SU-DHL-6 (cell line): ENCODE data around the gene RBM24.

ENCODE experiments used
- H2AFZ ChIP-seq: fragments of 200-600 bp; sonication (generic); 2 replicates; pipeline ENCODE4 v1.6.1; 2014; ENCODE audit warnings: low read depth, mild to moderate bottlenecking, moderate library complexity, mixed read lengths, antibody characterized with exemption, low read length; ENCODE audit not compliant: severe bottlenecking
- H3F3A ChIP-seq: fragments of 200-600 bp; shearing (Covaris generic); 2 replicates; pipeline ENCODE4 v1.6.0; 2016; ENCODE audit warnings: antibody characterized with exemption, mild to moderate bottlenecking; ENCODE audit not compliant: insufficient read depth
- H3K27ac ChIP-seq: fragments of 200-600 bp; sonication (generic); 2 replicates; pipeline ENCODE4 v1.5.1; 2016; ENCODE audit warnings: low read depth, mild to moderate bottlenecking, low read length, moderate library complexity, mixed read lengths
- H3K27me3 ChIP-seq: fragments of 200-600 bp; sonication (generic), shearing (Covaris generic); 2 replicates; pipeline ENCODE4 v1.6.0; 2014; ENCODE audit warnings: mild to moderate bottlenecking, low read length
- H3K36me3 ChIP-seq: fragments of 200-600 bp; sonication (generic); 2 replicates; pipeline ENCODE4 v1.6.1; 2014; ENCODE audit warnings: mild to moderate bottlenecking, low read length, mixed read lengths
- H3K4me2 ChIP-seq: fragments of 300-600, 200-600 bp; shearing (Covaris generic), sonication (generic); 2 replicates; pipeline ENCODE4 v1.6.0; 2014; ENCODE audit warnings: low read length, low read depth, mild to moderate bottlenecking; ENCODE audit not compliant: poor library complexity, severe bottlenecking
- H3K4me3 ChIP-seq: fragments of 200-600 bp; sonication (generic); 2 replicates; pipeline ENCODE4 v1.5.1; 2014; ENCODE audit warnings: antibody characterized with exemption, low read length, mild to moderate bottlenecking, mixed read lengths; ENCODE audit not compliant: insufficient read depth, poor library complexity, severe bottlenecking
- H3K79me2 ChIP-seq: fragments of 200-600 bp; sonication (generic); 2 replicates; pipeline ENCODE4 v1.6.1; 2014; ENCODE audit warnings: mild to moderate bottlenecking, low read length, moderate library complexity; ENCODE audit not compliant: insufficient read depth
- H3K9ac ChIP-seq: fragments of 200-600 bp; sonication (generic); 2 replicates; pipeline ENCODE4 v1.7.0; 2014; ENCODE audit warnings: mild to moderate bottlenecking, low read length
- H3K9me2 ChIP-seq: fragments of 200-600 bp; sonication (generic); replicated peaks from 2 replicates; pipeline ENCODE4 v1.6.1; 2014; ENCODE audit warnings: low read length; ENCODE audit not compliant: insufficient read depth
- H3K9me3 ChIP-seq: fragments of 200-600 bp; sonication (generic); 2 replicates; pipeline ENCODE4 v1.6.1; 2014; ENCODE audit warnings: low read length, mixed read lengths; ENCODE audit not compliant: insufficient read depth
- H4K20me1 ChIP-seq: fragments of 200-600 bp; sonication (generic); 2 replicates; pipeline ENCODE4 v1.6.1; 2014; ENCODE audit warnings: low read depth, mild to moderate bottlenecking, antibody characterized with exemption, low read length, moderate library complexity, mixed read lengths
- EZH2phosphoT487 ChIP-seq: fragments of 200-600 bp; sonication (generic), shearing (Covaris generic); conservative IDR thresholded peaks from 2 replicates; pipeline ENCODE4 v1.6.1; 2018; ENCODE audit warnings: mild to moderate bottlenecking, antibody characterized with exemption, low read length, moderate library complexity, mixed read lengths
- TF ChIP-seq, protein P1 (sequence below): fragments of 200-600 bp; sonication (generic); IDR thresholded peaks from one replicate; pipeline ENCODE4 v1.5.1; 2017; ENCODE audit warnings: antibody characterized with exemption, mild to moderate bottlenecking, low read length, moderate library complexity; ENCODE audit not compliant: insufficient read depth, poor library complexity, severe bottlenecking

Gene RBM24

DNA sequence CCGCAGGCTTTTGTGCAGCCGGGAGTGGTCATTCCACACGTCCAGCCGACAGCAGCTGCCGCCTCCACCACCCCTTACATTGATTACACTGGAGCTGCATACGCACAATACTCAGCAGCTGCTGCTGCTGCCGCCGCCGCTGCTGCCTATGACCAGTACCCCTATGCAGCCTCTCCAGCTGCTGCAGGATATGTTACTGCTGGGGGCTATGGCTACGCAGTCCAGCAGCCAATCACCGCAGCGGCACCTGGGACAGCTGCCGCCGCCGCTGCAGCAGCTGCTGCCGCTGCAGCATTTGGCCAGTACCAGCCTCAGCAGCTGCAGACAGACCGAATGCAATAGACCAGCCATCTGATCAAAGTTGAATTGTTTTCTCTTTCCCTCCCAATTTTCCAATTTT is 10.6 kb downstream of the RBM24 start:
- no peak overlapping the region for H3K4me2 ChIP-seq
- no peaks in the 10 kb centered on the region for H4K20me1 ChIP-seq
- TF ChIP-seq, protein P1, sequence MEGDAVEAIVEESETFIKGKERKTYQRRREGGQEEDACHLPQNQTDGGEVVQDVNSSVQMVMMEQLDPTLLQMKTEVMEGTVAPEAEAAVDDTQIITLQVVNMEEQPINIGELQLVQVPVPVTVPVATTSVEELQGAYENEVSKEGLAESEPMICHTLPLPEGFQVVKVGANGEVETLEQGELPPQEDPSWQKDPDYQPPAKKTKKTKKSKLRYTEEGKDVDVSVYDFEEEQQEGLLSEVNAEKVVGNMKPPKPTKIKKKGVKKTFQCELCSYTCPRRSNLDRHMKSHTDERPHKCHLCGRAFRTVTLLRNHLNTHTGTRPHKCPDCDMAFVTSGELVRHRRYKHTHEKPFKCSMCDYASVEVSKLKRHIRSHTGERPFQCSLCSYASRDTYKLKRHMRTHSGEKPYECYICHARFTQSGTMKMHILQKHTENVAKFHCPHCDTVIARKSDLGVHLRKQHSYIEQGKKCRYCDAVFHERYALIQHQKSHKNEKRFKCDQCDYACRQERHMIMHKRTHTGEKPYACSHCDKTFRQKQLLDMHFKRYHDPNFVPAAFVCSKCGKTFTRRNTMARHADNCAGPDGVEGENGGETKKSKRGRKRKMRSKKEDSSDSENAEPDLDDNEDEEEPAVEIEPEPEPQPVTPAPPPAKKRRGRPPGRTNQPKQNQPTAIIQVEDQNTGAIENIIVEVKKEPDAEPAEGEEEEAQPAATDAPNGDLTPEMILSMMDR: no peak
- TF ChIP-seq EZH2phosphoT487: no peak
- no peaks in the 10 kb centered on the region for H3K9me2 ChIP-seq
- H3K79me2 ChIP-seq: no peaks in the 10 kb centered on the region
- H3K9me3 ChIP-seq: no peaks in the 10 kb centered on the region
- H3F3A ChIP-seq: no peaks in the 10 kb centered on the region
- H3K27ac ChIP-seq: no peak overlapping the region
- no peak overlapping the region for H3K9ac ChIP-seq
- no peak overlapping the region for H2AFZ ChIP-seq
- H3K36me3 ChIP-seq: no peaks in the 10 kb centered on the region
- H3K4me3 ChIP-seq: no peak overlapping the region
- no peaks in the 10 kb centered on the region for H3K27me3 ChIP-seq

DNA sequence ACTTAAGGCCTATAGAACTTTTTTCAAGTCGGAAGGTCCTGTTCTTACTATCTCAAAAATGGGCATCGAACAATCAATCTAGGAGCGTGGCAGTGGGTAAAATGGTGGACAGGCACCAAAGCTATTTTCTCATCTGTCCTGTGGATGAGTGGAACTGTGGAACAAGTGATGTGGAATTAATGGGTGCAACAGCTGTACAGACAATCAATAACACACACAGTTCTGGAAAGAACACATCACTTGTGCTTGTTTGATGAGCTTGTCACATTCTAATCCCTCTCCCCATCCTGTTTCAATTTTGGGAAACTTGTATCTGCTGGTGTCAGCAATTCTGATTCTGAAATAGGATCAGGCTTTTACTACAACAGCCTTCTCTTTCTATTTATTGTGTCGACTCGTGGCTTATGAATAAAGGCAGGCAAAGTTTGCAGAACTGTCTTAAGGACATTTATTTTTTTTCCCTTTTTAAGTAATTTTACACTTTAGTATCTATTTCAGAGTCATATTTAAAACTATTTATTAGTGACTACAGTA is 11.5 kb downstream of the RBM24 start:
- Histone ChIP-seq H3K36me3 (no peaks in the 10 kb centered on the region), H3K9me3 (no peaks in the 10 kb centered on the region), H4K20me1 (no peaks in the 10 kb centered on the region), H3K27ac (no peak overlapping the region), H3K4me2 (no peak overlapping the region), H3K79me2 (no peaks in the 10 kb centered on the region), H3F3A (no peaks in the 10 kb centered on the region), H3K4me3 (no peak overlapping the region), H3K9me2 (no peaks in the 10 kb centered on the region), H3K9ac (no peak overlapping the region), H2AFZ (no peak overlapping the region), H3K27me3 (no peaks in the 10 kb centered on the region)
- TF ChIP-seq EZH2phosphoT487: no peak
- TF ChIP-seq, protein P1: no peak

DNA sequence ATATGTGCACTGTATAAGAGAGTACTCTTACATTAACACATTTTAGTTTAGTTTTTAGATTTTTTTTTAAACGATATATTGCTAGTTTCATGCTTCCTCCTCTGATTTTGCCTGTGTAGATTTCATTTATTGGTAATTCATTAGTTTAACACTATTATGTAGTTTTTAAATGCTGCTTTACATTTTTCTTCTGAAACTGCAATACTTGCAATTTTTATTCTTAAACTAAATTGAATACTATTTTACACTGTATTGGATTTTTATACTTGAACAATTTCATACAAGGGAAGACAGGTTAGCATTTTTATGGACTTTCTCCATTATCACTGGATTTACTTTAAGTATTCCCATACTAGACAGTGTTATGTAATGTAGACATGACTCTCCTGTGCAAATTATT is 12.2 kb downstream of the RBM24 start:
- Histone ChIP-seq H3F3A (no peaks in the 10 kb centered on the region), H2AFZ (no peak overlapping the region), H4K20me1 (no peaks in the 10 kb centered on the region), H3K27ac (no peak overlapping the region), H3K9me2 (no peaks in the 10 kb centered on the region), H3K27me3 (no peaks in the 10 kb centered on the region), H3K36me3 (no peaks in the 10 kb centered on the region), H3K4me3 (no peak overlapping the region), H3K9ac (no peak overlapping the region), H3K9me3 (no peaks in the 10 kb centered on the region), H3K79me2 (no peaks in the 10 kb centered on the region), H3K4me2 (no peak overlapping the region)
- TF ChIP-seq, protein P1: no peak
- TF ChIP-seq EZH2phosphoT487: no peak
